IMR-90 (cell line): Measurements from ENCODE around the gene COQ8A.

ENCODE experiments used
- CTCF ChIP-seq: conservative IDR thresholded peaks from 2 replicates; pipeline ENCODE4 v1.5.1; 2012; ENCODE audit warnings: mild to moderate bottlenecking, low read depth, low read length, improper control_type of control experiment
- POLR2A ChIP-seq: IDR thresholded peaks from 2 replicates; pipeline ENCODE4 v1.6.1; 2012; ENCODE audit warnings: mild to moderate bottlenecking, low read depth, low read length
- RAD21 ChIP-seq: IDR thresholded peaks from 2 replicates; pipeline ENCODE4 v1.6.1; 2012; ENCODE audit warnings: low read length, improper control_type of control experiment

GRCh38 chr1:226902601-226903000, 37.5 kb upstream of the COQ8A start:
- no peak for TF ChIP-seq POLR2A
- TF ChIP-seq RAD21, result no peak
- no peak for TF ChIP-seq CTCF
